H1 (cell line): ENCODE measurements around the gene TBC1D10A. TPM values are rescaled to one million over a fixed set of nuclear protein-coding genes. Genes with fewer than 3 reads are reported as not detected.
A peak's percentile ranks its signal among the peaks of the same experiment; 100 is the strongest.

Source experiments
- CTCF ChIA-PET: fragments of 300-600 bp; sonication (Branson Sonifier 250); formaldehyde crosslinking; loops from one replicate; lab custom pipeline; 2021; ENCODE audit not compliant: partially characterized antibody; lab: Charles Lee
- POLR2A ChIA-PET: fragments of 300-600 bp; sonication (Branson Sonifier 250); formaldehyde crosslinking; loops from one replicate; lab custom pipeline; 2021; ENCODE audit warnings: inconsistent platforms; ENCODE audit not compliant: partially characterized antibody; lab: Charles Lee
- DNase-seq, 2 experiments: peaks; one replicate each; pipeline versions ENCODE4 v3.0.0 to v3.0.0-alpha.2; 2010 to 2022; ENCODE audit warnings: low spot score in 2 of 2, low read depth in 1 of 2, mixed read lengths in 1 of 2
- FAIRE-seq: peaks from 2 replicates; lab custom pipeline; 2011; peaks lifted over from hg19 to GRCh38; lab: Jason Lieb, UNC
- H2AFZ ChIP-seq: 2 replicates; pipeline ENCODE4 v1.8.1; 2012; ENCODE audit warnings: low read length, inconsistent platforms
- H2AK5ac ChIP-seq: 2 replicates; pipeline ENCODE4 v1.6.1; 2013; ENCODE audit warnings: low read depth, low read length
- H2BK120ac ChIP-seq: replicated peaks from 2 replicates; pipeline ENCODE3; 2013; ENCODE audit warnings: low read depth, low read length, inconsistent platforms
- H2BK12ac ChIP-seq: 2 replicates; pipeline ENCODE4 v1.6.1; 2013; ENCODE audit warnings: low read depth, low read length
- H2BK15ac ChIP-seq: 2 replicates; pipeline ENCODE4 v1.6.1; 2013; ENCODE audit warnings: low read length
- H2BK20ac ChIP-seq: 2 replicates; pipeline ENCODE4 v1.6.1; 2013; ENCODE audit warnings: low read length
- H2BK5ac ChIP-seq: 2 replicates; pipeline ENCODE4 v1.6.1; 2013; ENCODE audit warnings: low read depth, low read length
- H3K14ac ChIP-seq: 2 replicates; pipeline ENCODE4 v1.6.1; 2013; ENCODE audit warnings: inconsistent platforms; ENCODE audit not compliant: insufficient read length
- H3K18ac ChIP-seq: 2 replicates; pipeline ENCODE4 v1.6.1; 2013; ENCODE audit warnings: low read length; ENCODE audit errors: extremely low read depth
- H3K23ac ChIP-seq: 2 replicates; pipeline ENCODE4 v1.6.1; 2013; ENCODE audit warnings: inconsistent platforms; ENCODE audit not compliant: insufficient read length
- H3K23me2 ChIP-seq: 2 replicates; pipeline ENCODE4 v1.6.1; 2013; ENCODE audit warnings: low read depth, low read length
- H3K27ac ChIP-seq: 2 replicates; pipeline ENCODE4 v1.6.1; 2011; ENCODE audit warnings: low read depth, low read length, inconsistent platforms
- H3K27me3 ChIP-seq, 4 experiments: replicated peaks in 1 of 4; 1 replicate in 1 of 4; 2 replicates in 3 of 4; pipeline versions ENCODE4 v1.6.1 to v1.8.1; 2011 to 2013; ENCODE audit warnings: low read length in 3 of 4, mild to moderate bottlenecking in 3 of 4, inconsistent platforms in 2 of 4, mixed read lengths in 2 of 4, moderate library complexity in 1 of 4; ENCODE audit not compliant: control insufficient read depth in 3 of 4, insufficient read depth in 3 of 4; ENCODE audit errors: extremely low read depth in 1 of 4
- H3K36me3 ChIP-seq, 4 experiments: 2 replicates each; pipeline versions ENCODE4 v1.6.1 to v1.8.1; 2011 to 2013; ENCODE audit warnings: mild to moderate bottlenecking in 4 of 4, low read length in 3 of 4, moderate library complexity in 2 of 4, control low read depth in 1 of 4, inconsistent platforms in 1 of 4; ENCODE audit not compliant: insufficient read depth in 4 of 4, control insufficient read depth in 2 of 4
- H3K4ac ChIP-seq: replicated peaks from 2 replicates; pipeline ENCODE3; 2013; ENCODE audit warnings: low read length, low read depth, mixed read lengths, inconsistent platforms; ENCODE audit not compliant: insufficient read length
- H3K4me1 ChIP-seq, 4 experiments: replicated peaks in 1 of 4; 1 replicate in 1 of 4; 2 replicates in 3 of 4; pipeline versions ENCODE4 v1.6.1 to v1.8.1; 2011 to 2013; ENCODE audit warnings: low read length in 3 of 4, inconsistent platforms in 2 of 4, mixed read lengths in 1 of 4; ENCODE audit not compliant: insufficient read depth in 4 of 4, control insufficient read depth in 3 of 4
- H3K4me2 ChIP-seq, 2 experiments: 2 replicates each; pipeline versions ENCODE4 v1.6.1 to v1.8.1; 2011 to 2013; ENCODE audit warnings: low read depth in 2 of 2, low read length in 2 of 2, control low read depth in 1 of 2, inconsistent platforms in 1 of 2, mild to moderate bottlenecking in 1 of 2; ENCODE audit not compliant: insufficient read depth in 1 of 2
- H3K4me3 ChIP-seq, 4 experiments: fragments of 200-600, 300-600 bp in 1 of 4; sonication (generic), shearing (Covaris generic), sonication (Bioruptor Twin) in 1 of 4; 2 replicates each; pipeline versions ENCODE4 v1.5.1 to v1.8.1; 2011 to 2016; ENCODE audit warnings: low read length in 4 of 4, low read depth in 3 of 4, control low read depth in 2 of 4, inconsistent platforms in 2 of 4, mild to moderate bottlenecking in 2 of 4, mixed read lengths in 1 of 4, moderate library complexity in 1 of 4; ENCODE audit not compliant: insufficient read depth in 2 of 4; ENCODE audit errors: extremely low read depth in 1 of 4
- H3K56ac ChIP-seq: replicated peaks from 2 replicates; pipeline ENCODE3; 2013; ENCODE audit warnings: low read depth, mild to moderate bottlenecking, mixed read lengths, low read length, inconsistent platforms; ENCODE audit not compliant: insufficient read length
- H3K79me1 ChIP-seq: 2 replicates; pipeline ENCODE4 v1.6.1; 2013; ENCODE audit warnings: low read depth, low read length, control low read depth
- H3K79me2 ChIP-seq, 2 experiments: 2 replicates each; pipeline versions ENCODE4 v1.6.1 to v1.8.1; 2012 to 2013; ENCODE audit warnings: low read length in 2 of 2, mild to moderate bottlenecking in 2 of 2, inconsistent platforms in 1 of 2; ENCODE audit not compliant: insufficient read depth in 2 of 2, control insufficient read depth in 1 of 2
- H3K9ac ChIP-seq, 4 experiments: replicated peaks in 1 of 4; 1 replicate in 1 of 4; 2 replicates in 3 of 4; pipeline versions ENCODE4 v1.6.1 to v1.8.1; 2011 to 2013; ENCODE audit warnings: low read depth in 3 of 4, low read length in 3 of 4, control low read depth in 2 of 4, mild to moderate bottlenecking in 2 of 4, moderate library complexity in 2 of 4, inconsistent platforms in 1 of 4; ENCODE audit errors: extremely low read depth in 1 of 4
- H3K9me3 ChIP-seq, 2 experiments: 2 replicates each; pipeline versions ENCODE4 v1.6.1 to v1.8.1; 2012 to 2013; ENCODE audit warnings: mild to moderate bottlenecking in 2 of 2, moderate library complexity in 2 of 2, control low read depth in 1 of 2, inconsistent platforms in 1 of 2, low read depth in 1 of 2, low read length in 1 of 2, mixed read lengths in 1 of 2; ENCODE audit not compliant: insufficient read depth in 2 of 2
- H4K20me1 ChIP-seq, 2 experiments: replicated peaks in 1 of 2; 2 replicates each; pipeline versions ENCODE3 to v1.8.1; 2011 to 2013; ENCODE audit warnings: inconsistent platforms in 2 of 2, low read length in 2 of 2, mild to moderate bottlenecking in 1 of 2; ENCODE audit not compliant: insufficient read depth in 2 of 2, control insufficient read depth in 1 of 2
- H4K5ac ChIP-seq: 2 replicates; pipeline ENCODE4 v1.6.1; 2013; ENCODE audit warnings: low read length, low read depth, mixed read lengths, inconsistent platforms; ENCODE audit not compliant: insufficient read length
- H4K8ac ChIP-seq: 2 replicates; pipeline ENCODE4 v1.8.0; 2013; ENCODE audit warnings: mild to moderate bottlenecking, moderate library complexity, low read length, inconsistent platforms; ENCODE audit not compliant: insufficient read depth; ENCODE audit errors: extremely low read depth
- H4K91ac ChIP-seq: replicated peaks from 2 replicates; pipeline ENCODE3; 2013; ENCODE audit warnings: low read length, mixed read lengths, inconsistent platforms; ENCODE audit not compliant: insufficient read length
- ASH2L ChIP-seq: fragments of 200-600, 300-600 bp; sonication (generic); IDR thresholded peaks from one replicate; pipeline ENCODE4 v1.7.1; 2017; ENCODE audit warnings: low read length
- BACH1 ChIP-seq: IDR thresholded peaks from 2 replicates; pipeline ENCODE4 v1.6.1; 2012; ENCODE audit warnings: low read length, improper control_type of control experiment
- CBX5 ChIP-seq: fragments of 300-800, 300-1000 bp; sonication (generic); IDR thresholded peaks from 2 replicates; pipeline ENCODE4 v1.7.1; 2016; ENCODE audit warnings: antibody characterized with exemption, low read length, low read depth
- CBX8 ChIP-seq: fragments of 300-800, 300-1000 bp; sonication (generic); IDR thresholded peaks from 2 replicates; pipeline ENCODE4 v1.7.1; 2016; ENCODE audit warnings: low read depth, low read length, borderline replicate concordance
- CEBPB ChIP-seq: IDR thresholded peaks from 2 replicates; pipeline ENCODE4 v1.6.1; 2012; ENCODE audit warnings: low read depth, low read length
- EP300 ChIP-seq, 2 experiments: IDR thresholded peaks; 1 replicate in 1 of 2; 2 replicates in 1 of 2; pipeline ENCODE4 v1.6.1; 2011 to 2012; ENCODE audit warnings: low read depth in 2 of 2, low read length in 2 of 2, mild to moderate bottlenecking in 2 of 2, borderline replicate concordance in 1 of 2, inconsistent platforms in 1 of 2, moderate library complexity in 1 of 2
- EZH2 ChIP-seq: fragments of 200-600 bp; sonication (generic); IDR thresholded peaks from 2 replicates; pipeline ENCODE4 v1.7.1; 2012; ENCODE audit warnings: low read depth, mild to moderate bottlenecking, moderate library complexity, low read length, inconsistent platforms; ENCODE audit not compliant: severe bottlenecking
- GABPA ChIP-seq: IDR thresholded peaks from 2 replicates; pipeline ENCODE4 v1.6.1; 2011; ENCODE audit warnings: mild to moderate bottlenecking, low read length, moderate library complexity, borderline replicate concordance; ENCODE audit not compliant: insufficient read depth
- KDM1A ChIP-seq: fragments of 200-600, 300-600 bp; sonication (generic); IDR thresholded peaks from 2 replicates; pipeline ENCODE4 v1.7.1; 2016; ENCODE audit warnings: mild to moderate bottlenecking, low read length, borderline replicate concordance
- RBBP5 ChIP-seq: IDR thresholded peaks from 2 replicates; pipeline ENCODE4 v1.7.1; 2012; ENCODE audit warnings: low read depth, mild to moderate bottlenecking, inconsistent platforms, low read length, moderate library complexity, borderline replicate concordance
- SP2 ChIP-seq: IDR thresholded peaks from 2 replicates; pipeline ENCODE4 v1.6.1; 2012; ENCODE audit warnings: mild to moderate bottlenecking, low read length, inconsistent platforms
- SUZ12 ChIP-seq: fragments of 200-600 bp; sonication (generic); IDR thresholded peaks from 2 replicates; pipeline ENCODE4 v1.6.1; 2012; ENCODE audit warnings: mild to moderate bottlenecking, inconsistent platforms, low read length, moderate library complexity, mixed read lengths
- TBP ChIP-seq: IDR thresholded peaks from 2 replicates; pipeline ENCODE4 v1.6.1; 2011; ENCODE audit warnings: low read depth, low read length, improper control_type of control experiment
- WGBS, 2 experiments: shearing (Covaris generic) in 1 of 2; methylation state at CpG; one replicate each; pipeline versions ENCODE4 v1.1.6 to v1.1.7; 2013 to 2015; ENCODE audit warnings: low lambda C conversion rate in 2 of 2, mixed read lengths in 2 of 2, inconsistent platforms in 1 of 2, low coverage in 1 of 2, missing lambda C conversion rate in 1 of 2; ENCODE audit not compliant: insufficient replicate concordance in 2 of 2, insufficient coverage in 1 of 2, insufficient read length in 1 of 2; ENCODE audit errors: extremely low coverage in 1 of 2, missing lambda C conversion rate in 1 of 2; 5-methylcytosine and 5-hydroxymethylcytosine counted together
- polyA plus RNA-seq, 7 experiments: library from polyadenylated mRNA; depleted of rRNA in 3 of 7; stranded (reverse) in 5 of 7; unstranded in 2 of 7; fragments of >200 nt in 5 of 7; fragments of 200-250 nt in 2 of 7; gene quantifications; 1 replicate in 5 of 7; 2 replicates in 1 of 7; 4 replicates in 1 of 7; pipeline versions ENCODE4 v1.2.1 to v1.2.3, GENCODE V29; 2011 to 2013; ENCODE audit warnings: missing spikeins in 2 of 7, mixed read lengths in 2 of 7
- total RNA-seq: library from RNA; stranded (reverse); fragmentation: NEBNext Ultra II Directional; extraction: Animal tissue kit (Norgen Biotek cat#: 25700); gene quantifications from 2 replicates; pipeline ENCODE4 v1.2.1, GENCODE V29; 2021
- TF ChIP-seq, protein P1 (sequence below): IDR thresholded peaks from 2 replicates; pipeline ENCODE4 v1.6.1; 2011; ENCODE audit warnings: low read depth, mild to moderate bottlenecking, low read length; ENCODE audit not compliant: insufficient read depth

Gene TBC1D10A
- total and polyA plus RNA-seq, 2 of the 8 experiments (the other 6 are each of a cell fraction or from before 2014, with no cell fraction given), result 5.4 to 7.0 TPM

DNA sequence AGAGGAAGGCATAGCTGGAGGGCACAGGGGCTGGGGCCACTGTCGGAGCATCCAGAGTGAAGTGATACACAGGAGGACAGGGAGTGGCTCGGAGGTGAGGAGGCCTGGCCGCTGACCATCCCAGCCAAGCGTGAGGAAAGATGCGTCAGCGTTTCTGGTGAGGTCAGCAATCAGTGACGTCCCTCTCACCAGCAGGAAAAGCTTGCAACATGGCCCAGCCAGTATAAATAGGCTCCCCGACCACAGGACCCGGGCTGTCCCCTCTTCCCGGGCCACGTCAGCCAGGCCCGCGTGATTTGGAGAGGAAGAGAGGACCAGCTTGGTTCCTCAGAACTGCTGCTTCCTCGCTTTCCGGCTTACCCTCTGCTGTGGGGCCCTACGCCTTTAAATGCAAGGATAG, 55.9 kb downstream of the TBC1D10A start:
- 89% methylated on average over 14 of the region's 16 CpGs; no CpG with 5 or more reads in 1 of the 2 experiments for WGBS, 2 experiments
- Histone ChIP-seq H3K4ac (no peak overlapping the region), H3K14ac (no peak overlapping the region), H3K23ac (no peak overlapping the region), H3K4me2 (no peak overlapping the region), H4K20me1 (no peaks in the 10 kb centered on the region), H2BK15ac (no peak overlapping the region), H3K56ac (no peak overlapping the region), H2BK120ac (no peak overlapping the region), H3K18ac (no peak overlapping the region), H4K91ac (no peak overlapping the region), H3K27ac (no peak overlapping the region), H3K9ac (no peak overlapping the region), H3K27me3 (no peaks in the 10 kb centered on the region; a peak in 1 of 7 replicates), H3K4me3 (no peak overlapping the region), H3K23me2 (no peaks in the 10 kb centered on the region), H4K5ac (no peak overlapping the region), H3K79me1 (no peaks in the 10 kb centered on the region), H3K9me3 (no peaks in the 10 kb centered on the region), H2BK5ac (no peak overlapping the region), H2AFZ (no peak overlapping the region), H2AK5ac (no peak overlapping the region), H2BK20ac (no peak overlapping the region), H3K79me2 (no peaks in the 10 kb centered on the region), H3K4me1 (peaks cover 0 to 2% (median 0%) of the 10 kb centered on the region in 4 experiments; a peak in 1 of 7 replicates), H3K36me3 (no peaks in the 10 kb centered on the region), H2BK12ac (no peak overlapping the region; the same call in 1 of the 2 replicates), H4K8ac (peak overlapping the region; percentile 35; the same call in 1 of the 2 replicates)
- ChIA-PET POLR2A (no interaction called here), CTCF (interaction anchor here (1.2 kb wide), 1 partner anchor 88 kb away, joined by 3 read pairs; no protein-coding TSS in a partner anchor)
- FAIRE-seq, result no peak
- DNase-seq, result no peak
- no peak for TF ChIP-seq CBX5
- TF ChIP-seq EZH2, result no peak
- no peak for TF ChIP-seq SP2
- TF ChIP-seq CEBPB, result no peak
- TF ChIP-seq, protein P1, sequence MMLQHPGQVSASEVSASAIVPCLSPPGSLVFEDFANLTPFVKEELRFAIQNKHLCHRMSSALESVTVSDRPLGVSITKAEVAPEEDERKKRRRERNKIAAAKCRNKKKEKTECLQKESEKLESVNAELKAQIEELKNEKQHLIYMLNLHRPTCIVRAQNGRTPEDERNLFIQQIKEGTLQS, result no peak
- TF ChIP-seq SUZ12, result no peak
- TF ChIP-seq KDM1A, result no peak
- TF ChIP-seq TBP, result no peak
- no peak for TF ChIP-seq BACH1
- no peak for TF ChIP-seq RBBP5
- TF ChIP-seq GABPA, result no peak
- no peak for TF ChIP-seq EP300 (IDR thresholded peaks at IDR 0.05; ENCODE audit: borderline replicate concordance in 1 of 2, low read depth in 2 of 2, low read length in 2 of 2)
- TF ChIP-seq ASH2L, result no peak
- no peak for TF ChIP-seq CBX8
